HEK293T (cell line): ENCODE results near the gene MAP4.

ENCODE experiments used
- ARNT ChIP-seq: fragments of 450-650 bp; IDR thresholded peaks from 2 replicates; pipeline ENCODE4 v1.6.1; 2017; ENCODE audit warnings: mild to moderate bottlenecking
- BHLHE40 ChIP-seq: fragments of 450-650 bp; IDR thresholded peaks from 2 replicates; pipeline ENCODE4 v1.6.1; 2016; ENCODE audit warnings: mild to moderate bottlenecking, moderate library complexity, borderline replicate concordance
- CTBP1 ChIP-seq: fragments of 450-650 bp; IDR thresholded peaks from 2 replicates; pipeline ENCODE4 v1.6.1; 2016; ENCODE audit warnings: borderline replicate concordance
- ELF4 ChIP-seq: fragments of 450-650 bp; IDR thresholded peaks from 2 replicates; pipeline ENCODE4 v1.6.1; 2017; ENCODE audit warnings: antibody characterized with exemption
- FOXK2 ChIP-seq: fragments of 450-650 bp; IDR thresholded peaks from 2 replicates; pipeline ENCODE4 v1.6.1; 2016; ENCODE audit warnings: mild to moderate bottlenecking
- FOXM1 ChIP-seq: fragments of 450-650 bp; IDR thresholded peaks from 2 replicates; pipeline ENCODE4 v1.6.1; 2017; ENCODE audit warnings: mild to moderate bottlenecking, borderline replicate concordance
- HDGF ChIP-seq: fragments of 450-650 bp; IDR thresholded peaks from 2 replicates; pipeline ENCODE4 v1.6.1; 2017; ENCODE audit warnings: antibody characterized with exemption, borderline replicate concordance
- L3MBTL2 ChIP-seq: fragments of 450-650 bp; conservative IDR thresholded peaks from 2 replicates; pipeline ENCODE4 v1.6.1; 2016; ENCODE audit warnings: mild to moderate bottlenecking
- NFRKB ChIP-seq: fragments of 450-650 bp; IDR thresholded peaks from 2 replicates; pipeline ENCODE4 v1.6.1; 2016; ENCODE audit warnings: mild to moderate bottlenecking, moderate library complexity
- PKNOX1 ChIP-seq: fragments of 450-650 bp; IDR thresholded peaks from 2 replicates; pipeline ENCODE4 v1.6.1; 2016
- SP1 ChIP-seq: fragments of 450-650 bp; IDR thresholded peaks from 2 replicates; pipeline ENCODE4 v1.6.1; 2017
- SUZ12 ChIP-seq: fragments of 450-650 bp; IDR thresholded peaks from 2 replicates; pipeline ENCODE4 v1.6.1; 2016; ENCODE audit warnings: mild to moderate bottlenecking
- TARDBP ChIP-seq: fragments of 450-650 bp; IDR thresholded peaks from 2 replicates; pipeline ENCODE4 v1.6.1; 2016

- no peak for TF ChIP-seq ELF4
- TF ChIP-seq FOXK2, result no peak
- TF ChIP-seq PKNOX1, result no peak
- no peak for TF ChIP-seq HDGF
- no peak for TF ChIP-seq FOXM1
- no peak for TF ChIP-seq ARNT
- TF ChIP-seq L3MBTL2, result no peak
- no peak for TF ChIP-seq CTBP1
- no peak for TF ChIP-seq NFRKB
- TF ChIP-seq TARDBP, result no peak
- no peak for TF ChIP-seq BHLHE40
- TF ChIP-seq SUZ12, result no peak
- no peak for TF ChIP-seq SP1
These were observed 2.8 kb downstream of the MAP4 start for GRCh38 chr3:48013288-48013980.
